Measurements from ENCODE around the gene USP5. TPM values are rescaled to one million over a fixed set of nuclear protein-coding genes. Genes with fewer than 3 reads are reported as not detected.

USP5 gene
- total and polyA plus RNA-seq, 2 of the 8 experiments (the other 6 are each of a cell fraction or from before 2014, with no cell fraction given): 66.5 to 148 TPM

DNA sequence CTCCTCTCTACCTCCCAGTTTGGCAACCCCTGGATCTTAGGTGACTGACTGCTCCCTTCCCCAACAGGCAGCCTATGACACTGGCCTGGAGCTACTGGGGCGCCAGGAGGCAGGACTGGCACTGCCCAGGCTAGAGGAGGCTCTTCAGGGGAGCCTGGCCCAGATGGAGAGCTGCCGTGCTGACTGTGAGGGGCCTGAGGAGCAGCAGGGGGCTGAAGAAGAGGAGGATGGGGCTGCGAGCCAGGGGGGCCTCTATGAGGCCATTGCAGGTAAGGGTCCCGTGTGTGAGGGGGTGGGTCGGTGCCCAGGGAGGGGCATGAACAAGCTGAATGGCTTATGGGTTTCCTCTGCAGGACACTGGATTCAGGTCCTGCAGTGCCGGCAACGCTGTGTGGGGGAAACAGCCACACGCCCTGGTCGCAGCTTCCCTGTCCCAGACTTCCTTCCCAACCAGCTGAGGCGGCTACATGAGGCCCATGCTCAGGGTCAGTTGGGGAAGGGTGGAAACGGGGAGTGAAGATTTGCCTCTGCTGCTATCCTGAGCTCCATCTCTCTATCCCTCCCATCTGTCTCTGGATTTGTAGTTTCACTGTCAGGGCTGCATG is 21.6 kb upstream of the USP5 start:
- H4K5ac ChIP-seq (ENCODE audit: insufficient read length, low read depth, low read length): no peak overlapping the region
- H3K4me3 ChIP-seq (ENCODE audit: extremely low read depth in 1 of 4, insufficient read depth in 2 of 4, low read depth in 3 of 4, low read length in 4 of 4): peak overlapping the region in 1 of 4 experiments; percentile 89; a peak in 1 of 8 replicates
- no peak for FAIRE-seq
- H3K23ac ChIP-seq (ENCODE audit: insufficient read length): no peak overlapping the region
- H3K18ac ChIP-seq (ENCODE audit: extremely low read depth, low read length): no peak overlapping the region
- WGBS, 2 experiments (ENCODE audit: extremely low coverage in 1 of 2, insufficient coverage in 1 of 2, insufficient read length in 1 of 2, insufficient replicate concordance in 2 of 2, low coverage in 1 of 2, low lambda C conversion rate in 2 of 2, missing lambda C conversion rate in 1 of 2): 88% methylated on average over 9 of the region's 11 CpGs; no CpG with 5 or more reads in 1 of the 2 experiments
- peaks cover 10% of the 10 kb centered on the region for H3K23me2 ChIP-seq (ENCODE audit: low read depth, low read length)
- H3K36me3 ChIP-seq (ENCODE audit: control insufficient read depth in 2 of 4, insufficient read depth in 4 of 4, low read length in 3 of 4): peaks cover 16 to 33% (median 30%) of the 10 kb centered on the region in 4 experiments
- no peak overlapping the region for H3K27ac ChIP-seq (ENCODE audit: low read depth, low read length)
- ChIA-PET POLR2A (ENCODE audit: partially characterized antibody) (interaction anchor here (1.1 to 27.1 kb wide), 12 partner anchors 9 to 228 kb away, joined by 3 to 388 read pairs (median 8); partner anchors contain the start of genes CDCA3, GNB3, GPR162 and LAG3), CTCF (ENCODE audit: partially characterized antibody) (interaction anchor here (1.2 to 23.7 kb wide), 5 partner anchors 11 to 222 kb away, joined by 3 to 532 read pairs (median 292); partner anchors contain the start of genes CD4, CDCA3, GNB3 and LAG3)
- no peak overlapping the region for H2BK120ac ChIP-seq (replicated peaks; ENCODE audit: low read depth, low read length)
- H3K79me2 ChIP-seq (ENCODE audit: control insufficient read depth in 1 of 2, insufficient read depth in 2 of 2, low read length in 2 of 2): peaks cover 0 to 9% of the 10 kb centered on the region in 2 experiments; a peak in 1 of 4 replicates
- no peak overlapping the region; a peak in 1 of 7 replicates for H3K9ac ChIP-seq (replicated peaks in 1 of 4; ENCODE audit: extremely low read depth in 1 of 4, low read depth in 3 of 4, low read length in 3 of 4)
- peaks cover 4% of the 10 kb centered on the region for H3K79me1 ChIP-seq (ENCODE audit: low read depth, low read length)
- no peak overlapping the region for H3K4ac ChIP-seq (replicated peaks; ENCODE audit: insufficient read length, low read depth, low read length)
- no peak overlapping the region for H2BK20ac ChIP-seq (ENCODE audit: low read length)
- H3K56ac ChIP-seq (replicated peaks; ENCODE audit: insufficient read length, low read depth, low read length): no peak overlapping the region
- no peaks in the 10 kb centered on the region; a peak in 2 of 7 replicates for H3K27me3 ChIP-seq (replicated peaks in 1 of 4; ENCODE audit: control insufficient read depth in 3 of 4, extremely low read depth in 1 of 4, insufficient read depth in 3 of 4, low read length in 3 of 4)
- H2BK12ac ChIP-seq (ENCODE audit: low read depth, low read length): no peak overlapping the region
- DNase-seq (ENCODE audit: low read depth in 1 of 2, low spot score in 2 of 2): no peak
- no peak overlapping the region for H2AK5ac ChIP-seq (ENCODE audit: low read depth, low read length)
- no peak overlapping the region for H2AFZ ChIP-seq (ENCODE audit: low read length)
- H4K20me1 ChIP-seq (replicated peaks in 1 of 2; ENCODE audit: control insufficient read depth in 1 of 2, insufficient read depth in 2 of 2, low read length in 2 of 2): peaks cover 0 to 4% of the 10 kb centered on the region in 2 experiments
- H4K8ac ChIP-seq (ENCODE audit: extremely low read depth, insufficient read depth, low read length): 0 out of 2 replicates have a peak overlapping the region, but pooled peaks have one; percentile 32
- TF ChIP-seq GABPA (IDR thresholded peaks at IDR 0.05; ENCODE audit: borderline replicate concordance, insufficient read depth, low read length) (no peak), CHD2 (IDR thresholded peaks at IDR 0.05; ENCODE audit: low read length) (no peak)
- no peaks in the 10 kb centered on the region for H3K9me3 ChIP-seq (ENCODE audit: insufficient read depth in 2 of 2, low read depth in 1 of 2, low read length in 1 of 2)
- H3K4me2 ChIP-seq (ENCODE audit: insufficient read depth in 1 of 2, low read depth in 2 of 2, low read length in 2 of 2): peak overlapping the region; percentile 77 to 99; a peak in 3 of 4 replicates
- H4K91ac ChIP-seq (replicated peaks; ENCODE audit: insufficient read length, low read length): no peak overlapping the region
- H2BK5ac ChIP-seq (ENCODE audit: low read depth, low read length): peak overlapping the region; percentile 69; the same call in 1 of the 2 replicates
- peaks cover 4 to 19% (median 14%) of the 10 kb centered on the region in 4 experiments for H3K4me1 ChIP-seq (replicated peaks in 1 of 4; ENCODE audit: control insufficient read depth in 3 of 4, insufficient read depth in 4 of 4, low read length in 3 of 4)
- H3K14ac ChIP-seq (ENCODE audit: insufficient read length): no peak overlapping the region
- H2BK15ac ChIP-seq (ENCODE audit: low read length): no peak overlapping the region

Measured in H1 (cell line).